Jurkat, Clone E6-1 (cell line): ENCODE measurements around the gene CD81.
"Not testable (repeated sequence)": the region's sequence is repeated elsewhere in the genome, so short reads cannot be mapped to it uniquely, and the experiment has no call there.

Experiments used
- DNase-seq: peaks from one replicate; pipeline ENCODE4 v3.0.0-alpha.2; 2011; ENCODE audit warnings: low read depth, low spot score
- H3K4me3 ChIP-seq: 2 replicates; pipeline ENCODE4 v1.5.1; 2011; ENCODE audit warnings: mild to moderate bottlenecking, low read length, control low read depth, moderate library complexity

CD81 gene

GRCh38 chr11:2352420-2352819 is 24.7 kb upstream of the CD81 start:
- DNase-seq = no peak
- H3K4me3 ChIP-seq = no peak overlapping the region

- no peak overlapping the region for H3K4me3 ChIP-seq
- no peak for DNase-seq
Observed at GRCh38 chr11:2355000-2355644, 22.0 kb upstream of the CD81 start.

- no peak overlapping the region for H3K4me3 ChIP-seq
- DNase-seq = no peak
Observed at GRCh38 chr11:2357246-2357645, 19.9 kb upstream of the CD81 start.

GRCh38 chr11:2357651-2358050 is 19.5 kb upstream of the CD81 start:
- H3K4me3 ChIP-seq, DNase-seq: not testable (repeated sequence)

GRCh38 chr11:2358754-2359442 is 18.2 kb upstream of the CD81 start:
- no peak overlapping the region for H3K4me3 ChIP-seq

GRCh38 chr11:2359557-2359956 is 17.6 kb upstream of the CD81 start:
- DNase-seq = no peak
- no peak overlapping the region for H3K4me3 ChIP-seq

More at GRCh38 chr11:2358754-2359442, 18.2 kb upstream of the CD81 start:
- DNase-seq = no peak

GRCh38 chr11:2360081-2360642 is 16.9 kb upstream of the CD81 start:
- DNase-seq = no peak
- H3K4me3 ChIP-seq = no peak overlapping the region

GRCh38 chr11:2361565-2361964 is 15.5 kb upstream of the CD81 start:
- H3K4me3 ChIP-seq = no peak overlapping the region
- no peak for DNase-seq

GRCh38 chr11:2362414-2362813 is 14.7 kb upstream of the CD81 start:
- no peak for DNase-seq
- no peak overlapping the region for H3K4me3 ChIP-seq

GRCh38 chr11:2363130-2363529 is 14.0 kb upstream of the CD81 start:
- no peak overlapping the region for H3K4me3 ChIP-seq
- no peak for DNase-seq

- DNase-seq = no peak
- no peak overlapping the region for H3K4me3 ChIP-seq
Observed at GRCh38 chr11:2363577-2364370, 13.3 kb upstream of the CD81 start.

- H3K4me3 ChIP-seq, DNase-seq: not testable (repeated sequence)
Observed at GRCh38 chr11:2364386-2364785, 12.7 kb upstream of the CD81 start.

- no peak for DNase-seq
Observed at GRCh38 chr11:2365571-2366210, 11.4 kb upstream of the CD81 start.

GRCh38 chr11:2366276-2366675 is 10.8 kb upstream of the CD81 start:
- no peak for DNase-seq
- no peak overlapping the region for H3K4me3 ChIP-seq

More at GRCh38 chr11:2365571-2366210, 11.4 kb upstream of the CD81 start:
- H3K4me3 ChIP-seq = no peak overlapping the region

- no peak for DNase-seq
- H3K4me3 ChIP-seq = no peak overlapping the region
Observed at GRCh38 chr11:2366733-2367132, 10.4 kb upstream of the CD81 start.

GRCh38 chr11:2367266-2368160 is 9.6 kb upstream of the CD81 start:
- no peak overlapping the region for H3K4me3 ChIP-seq
- no peak for DNase-seq

GRCh38 chr11:2368178-2368850 is 8.8 kb upstream of the CD81 start:
- DNase-seq = no peak

GRCh38 chr11:2368851-2369180 is 8.3 kb upstream of the CD81 start:
- H3K4me3 ChIP-seq = no peak overlapping the region
- no peak for DNase-seq

More at GRCh38 chr11:2368178-2368850, 8.8 kb upstream of the CD81 start:
- no peak overlapping the region for H3K4me3 ChIP-seq
